Measurements from ENCODE around the gene TIMELESS.

- TF ChIP-seq, protein P1, sequence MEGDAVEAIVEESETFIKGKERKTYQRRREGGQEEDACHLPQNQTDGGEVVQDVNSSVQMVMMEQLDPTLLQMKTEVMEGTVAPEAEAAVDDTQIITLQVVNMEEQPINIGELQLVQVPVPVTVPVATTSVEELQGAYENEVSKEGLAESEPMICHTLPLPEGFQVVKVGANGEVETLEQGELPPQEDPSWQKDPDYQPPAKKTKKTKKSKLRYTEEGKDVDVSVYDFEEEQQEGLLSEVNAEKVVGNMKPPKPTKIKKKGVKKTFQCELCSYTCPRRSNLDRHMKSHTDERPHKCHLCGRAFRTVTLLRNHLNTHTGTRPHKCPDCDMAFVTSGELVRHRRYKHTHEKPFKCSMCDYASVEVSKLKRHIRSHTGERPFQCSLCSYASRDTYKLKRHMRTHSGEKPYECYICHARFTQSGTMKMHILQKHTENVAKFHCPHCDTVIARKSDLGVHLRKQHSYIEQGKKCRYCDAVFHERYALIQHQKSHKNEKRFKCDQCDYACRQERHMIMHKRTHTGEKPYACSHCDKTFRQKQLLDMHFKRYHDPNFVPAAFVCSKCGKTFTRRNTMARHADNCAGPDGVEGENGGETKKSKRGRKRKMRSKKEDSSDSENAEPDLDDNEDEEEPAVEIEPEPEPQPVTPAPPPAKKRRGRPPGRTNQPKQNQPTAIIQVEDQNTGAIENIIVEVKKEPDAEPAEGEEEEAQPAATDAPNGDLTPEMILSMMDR (IDR thresholded peaks at IDR 0.05), result no peak
- TF ChIP-seq POLR2A (IDR thresholded peaks at IDR 0.05), result no peak
Observed at GRCh38 chr12:56434828-56435227, 14.4 kb downstream of the TIMELESS start.

Measured in thyroid gland (tissue), 4 donors.